ENCODE measurements around the gene PHF20.
"Not testable (repeated sequence)": the region's sequence is repeated elsewhere in the genome, so short reads cannot be mapped to it uniquely, and the experiment has no call there.

Gene PHF20

GRCh38 chr20:35888657-35889056, 116.8 kb downstream of the PHF20 start:
- no peak for TF ChIP-seq CTCF (IDR thresholded peaks at IDR 0.05; ENCODE audit: low read depth, low read length, missing control alignments)
- Histone ChIP-seq H3K27me3 (replicated peaks) (no peaks in the 10 kb centered on the region), H3K4me3 (ENCODE audit: low read depth, low read length) (no peak overlapping the region), H3K36me3 (replicated peaks) (no peaks in the 10 kb centered on the region), H3K27ac (no peak overlapping the region)
- in situ Hi-C loops (cut with HindIII; ENCODE audit: low pct_ligation_motif_present, low sequenced_read_pairs), result loop anchor here (25.0 kb wide), 1 partner anchor 151 kb away; the partner anchor contains the start of gene RBM39
- DNase-seq, result no peak

GRCh38 chr20:35891375-35891774, 119.6 kb downstream of the PHF20 start:
- in situ Hi-C loops (cut with HindIII; ENCODE audit: low pct_ligation_motif_present, low sequenced_read_pairs), result loop anchor here (25.0 kb wide), 1 partner anchor 154 kb away; the partner anchor contains the start of gene RBM39
- no peaks in the 10 kb centered on the region for H3K27me3 ChIP-seq (replicated peaks)
- no peaks in the 10 kb centered on the region for H3K36me3 ChIP-seq (replicated peaks)
- DNase-seq, result no peak
- no peak overlapping the region for H3K27ac ChIP-seq
- no peak for TF ChIP-seq CTCF (IDR thresholded peaks at IDR 0.05; ENCODE audit: low read depth, low read length, missing control alignments)
- H3K4me3 ChIP-seq (ENCODE audit: low read depth, low read length), result no peak overlapping the region

DNA sequence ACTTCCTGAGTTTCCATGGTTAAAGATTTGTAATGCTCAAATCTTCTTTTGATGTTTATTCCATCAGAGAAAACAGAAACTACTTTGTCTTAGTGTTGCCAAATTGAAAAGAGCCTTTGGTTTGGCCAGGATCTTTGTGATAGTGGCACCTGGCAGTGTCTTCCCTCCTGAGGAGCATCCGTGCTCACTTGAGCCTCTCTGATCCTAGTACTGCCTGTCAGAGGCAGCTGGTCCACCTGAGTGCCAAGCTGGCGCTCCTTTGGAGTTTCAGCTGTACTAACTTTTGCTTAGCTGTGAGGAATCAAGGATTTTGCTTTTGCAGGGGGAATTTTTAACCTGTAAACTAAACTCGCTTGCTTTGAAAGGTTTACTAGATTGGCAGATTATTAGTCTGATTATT, 121.1 kb downstream of the PHF20 start:
- in situ Hi-C loops (cut with HindIII; ENCODE audit: low pct_ligation_motif_present, low sequenced_read_pairs), result loop anchor here (25.0 kb wide), 1 partner anchor 156 kb away; the partner anchor contains the start of gene RBM39
- Histone ChIP-seq H3K36me3 (replicated peaks) (no peaks in the 10 kb centered on the region), H3K4me3 (ENCODE audit: low read depth, low read length) (no peak overlapping the region), H3K27me3 (replicated peaks) (no peaks in the 10 kb centered on the region), H3K27ac (no peak overlapping the region)
- TF ChIP-seq CTCF (IDR thresholded peaks at IDR 0.05; ENCODE audit: low read depth, low read length, missing control alignments), result no peak
- no peak for DNase-seq

DNA sequence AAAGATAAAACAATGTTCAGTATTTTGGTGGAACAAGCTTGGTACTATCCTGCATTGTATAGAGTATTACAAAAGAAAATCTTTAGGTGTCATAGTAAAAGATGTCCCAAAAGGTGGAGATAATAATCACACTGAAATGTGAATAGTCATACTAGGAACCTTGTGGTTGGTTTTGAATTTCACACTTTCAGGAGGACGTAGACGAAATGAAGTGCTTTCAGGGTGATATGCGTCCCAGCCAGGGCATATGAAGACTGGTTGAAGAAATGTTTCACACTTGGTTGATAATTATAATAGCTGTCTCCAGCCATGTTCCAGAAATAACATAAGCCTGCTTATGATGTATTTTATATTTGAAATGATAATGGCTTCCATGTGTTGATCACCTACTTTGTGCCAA, 122.1 kb downstream of the PHF20 start:
- no peak for TF ChIP-seq CTCF (IDR thresholded peaks at IDR 0.05; ENCODE audit: low read depth, low read length, missing control alignments)
- no peak for DNase-seq
- Histone ChIP-seq H3K27ac (no peak overlapping the region), H3K27me3 (replicated peaks) (no peaks in the 10 kb centered on the region), H3K4me3 (ENCODE audit: low read depth, low read length) (no peak overlapping the region), H3K36me3 (replicated peaks) (no peaks in the 10 kb centered on the region)
- in situ Hi-C loops (cut with HindIII; ENCODE audit: low pct_ligation_motif_present, low sequenced_read_pairs), result loop anchor here (25.0 kb wide), 1 partner anchor 157 kb away; the partner anchor contains the start of gene RBM39

DNA sequence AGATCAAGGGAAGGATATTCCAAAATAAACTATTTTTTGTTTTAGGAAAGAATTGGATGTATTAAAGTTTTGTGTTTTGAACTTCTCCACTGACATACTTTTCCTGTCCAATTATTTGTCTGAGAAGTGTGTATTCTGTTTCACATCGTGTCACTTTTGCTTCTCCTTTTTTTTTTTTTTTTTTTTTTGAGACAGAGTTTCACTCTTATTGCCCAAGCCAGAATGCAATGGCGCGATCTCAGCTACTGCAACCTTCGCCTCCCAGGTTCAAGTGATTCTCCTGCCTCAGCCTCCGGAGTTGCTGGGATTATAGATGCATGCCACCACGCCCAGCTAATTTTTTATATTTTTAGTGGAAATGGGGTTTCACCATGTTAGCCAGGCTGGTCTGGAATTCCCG, 123.7 kb downstream of the PHF20 start:
- in situ Hi-C loops (cut with HindIII; ENCODE audit: low pct_ligation_motif_present, low sequenced_read_pairs), result loop anchor here (25.0 kb wide), 1 partner anchor 158 kb away; the partner anchor contains the start of gene RBM39
- H3K27ac ChIP-seq; DNase-seq; H3K4me3 ChIP-seq (ENCODE audit: low read depth, low read length); H3K36me3 ChIP-seq (replicated peaks); H3K27me3 ChIP-seq (replicated peaks): not testable (repeated sequence)

- DNase-seq, result no peak
- Histone ChIP-seq H3K27ac (no peak overlapping the region), H3K27me3 (replicated peaks) (no peaks in the 10 kb centered on the region), H3K36me3 (replicated peaks) (no peaks in the 10 kb centered on the region), H3K4me3 (ENCODE audit: low read depth, low read length) (no peak overlapping the region)
- in situ Hi-C loops (cut with HindIII; ENCODE audit: low pct_ligation_motif_present, low sequenced_read_pairs), result loop anchor here (25.0 kb wide), 1 partner anchor 162 kb away; the partner anchor contains the start of gene RBM39
- no peak for TF ChIP-seq CTCF (IDR thresholded peaks at IDR 0.05; ENCODE audit: low read depth, low read length, missing control alignments)
Observed at GRCh38 chr20:35899064-35899463, 127.2 kb downstream of the PHF20 start.

DNA sequence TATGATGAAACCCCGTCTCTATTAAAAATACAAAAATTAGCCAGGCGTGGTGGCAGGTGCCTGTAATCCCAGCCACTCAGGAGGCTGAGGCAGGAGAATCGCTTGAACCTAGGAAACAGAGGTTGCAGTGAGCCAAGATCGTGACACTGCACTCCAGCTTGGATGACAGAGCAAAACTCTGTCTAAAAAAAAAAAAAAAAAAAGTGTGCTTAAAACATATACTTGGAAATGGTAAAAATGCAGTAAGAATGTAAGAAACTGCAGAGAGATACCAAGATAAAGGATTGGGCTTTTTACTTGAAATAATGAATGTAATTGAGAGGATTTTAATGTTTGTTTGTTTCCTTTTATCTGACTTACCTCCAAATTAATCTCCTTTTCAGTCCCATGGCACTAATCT, 129.4 kb downstream of the PHF20 start:
- DNase-seq; in situ Hi-C loops (cut with HindIII; ENCODE audit: low pct_ligation_motif_present, low sequenced_read_pairs); H3K27me3 ChIP-seq (replicated peaks); H3K36me3 ChIP-seq (replicated peaks); H3K4me3 ChIP-seq (ENCODE audit: low read depth, low read length): not testable (repeated sequence)
- H3K27ac ChIP-seq, result peak overlapping the region; percentile 77

Measured in brain microvascular endothelial cell (primary cell).